Calu3 (cell line): Measurements from ENCODE around the gene HOXA3. TPM values are rescaled to one million over a fixed set of nuclear protein-coding genes. Genes with fewer than 3 reads are reported as not detected.

Experiments used
- BruUV-seq: library from RNA; stranded (reverse); fragments of 400-500 nt; replicated peaks from 2 replicates; lab custom pipeline; 2021; lab: Mats Ljungman, UMichigan
- CTCF ChIA-PET: fragments of 300-600 bp; sonication (Branson Sonifier 250); formaldehyde crosslinking; loops from one replicate; lab custom pipeline; 2022; ENCODE audit warnings: antibody characterized with exemption; lab: Charles Lee
- DNase-seq: peaks from one replicate; pipeline ENCODE4 v3.0.0; 2022
- H3K27ac Mint-ChIP-seq: one replicate; pipeline ENCODE4 v1.8.0; 2022; ENCODE audit warnings: mixed read lengths; ENCODE audit not compliant: unreplicated experiment
- H3K27me3 Mint-ChIP-seq: one replicate; pipeline ENCODE4 v1.8.0; 2022; ENCODE audit warnings: mixed read lengths; ENCODE audit not compliant: unreplicated experiment
- H3K36me3 Mint-ChIP-seq: one replicate; pipeline ENCODE4 v1.8.0; 2022; ENCODE audit warnings: mild to moderate bottlenecking, moderate library complexity, mixed read lengths; ENCODE audit not compliant: insufficient read depth, unreplicated experiment
- H3K4me1 Mint-ChIP-seq: one replicate; pipeline ENCODE4 v1.8.0; 2022; ENCODE audit warnings: mild to moderate bottlenecking, low read depth, mixed read lengths; ENCODE audit not compliant: unreplicated experiment
- H3K4me3 Mint-ChIP-seq: one replicate; pipeline ENCODE4 v1.8.0; 2022; ENCODE audit warnings: mild to moderate bottlenecking, low read depth, moderate library complexity, mixed read lengths; ENCODE audit not compliant: unreplicated experiment
- H3K9me3 Mint-ChIP-seq: one replicate; pipeline ENCODE4 v1.8.0; 2022; ENCODE audit warnings: low read depth, mixed read lengths; ENCODE audit not compliant: unreplicated experiment
- CTCF ChIP-seq: fragments of 200-600 bp; IDR thresholded peaks from one replicate; pipeline ENCODE4 v1.8.0; 2022; ENCODE audit warnings: antibody characterized with exemption; ENCODE audit not compliant: unreplicated experiment
- intact Hi-C: fragments of 100-400 bp; cut with micrococcal nuclease; formaldehyde crosslinking; loops from one replicate; pipeline ENCODE4 v1.10.0; 2022; ENCODE audit not compliant: unreplicated experiment
- microRNA-seq: library from miRNA; unstranded; fragments of <30 nt; microRNA quantifications from one replicate; pipeline ENCODE4 v1.2.0, GENCODE V29; 2022
- total RNA-seq: library from RNA; stranded (reverse); gene quantifications from 2 replicates; pipeline ENCODE4 v1.2.3, GENCODE V29; 2022

Gene HOXA3
- total RNA-seq, 1 experiment from 2014 or later = 20.9 TPM

- Mint-ChIP-seq H3K27me3 (no peaks in the 10 kb centered on the region), H3K36me3 (no peaks in the 10 kb centered on the region), H3K9me3 (no peaks in the 10 kb centered on the region), H3K4me1 (peaks cover 15% of the 10 kb centered on the region), H3K4me3 (no peak overlapping the region), H3K27ac (no peak overlapping the region)
- CTCF ChIA-PET = interaction anchor here (0.6 to 0.7 kb wide), 2 partner anchors 737 to 1375 kb away, joined by 3 to 4 read pairs; no protein-coding TSS in a partner anchor
- BruUV-seq = no TSS peak
- intact Hi-C loops = no loop called here
- TF ChIP-seq CTCF = no peak
- no peak for DNase-seq
Observed at GRCh38 chr7:27064159-27064558, 88.2 kb downstream of the HOXA3 start.

GRCh38 chr7:27062946-27063345, 89.4 kb downstream of the HOXA3 start:
- Mint-ChIP-seq H3K27ac (no peak overlapping the region), H3K9me3 (no peaks in the 10 kb centered on the region), H3K4me1 (peaks cover 15% of the 10 kb centered on the region), H3K27me3 (no peaks in the 10 kb centered on the region), H3K36me3 (no peaks in the 10 kb centered on the region), H3K4me3 (no peak overlapping the region)
- no TSS peak for BruUV-seq
- intact Hi-C loops = no loop called here
- no peak for TF ChIP-seq CTCF
- CTCF ChIA-PET = interaction anchor here (0.7 to 1.4 kb wide), 4 partner anchors 13 to 347 kb away, joined by 3 to 10 read pairs (median 6); no protein-coding TSS in a partner anchor
- no peak for DNase-seq

Small RNA genes within 50 kb of the gene (microRNA-seq; reads per million reads assigned to microRNA genes)
- gene MIR196B = 3,614 reads per million, percentile 90 among the genes with 10 or more reads in this experiment

Other genes with a start within 250 kb of the HOXA3 start
- gene HOXA1, start 56.6 kb downstream of the HOXA3 start, total RNA-seq = 0.24 and 0.44 TPM in 2 replicates
- 1.9 and 3.2 TPM in 2 replicates for gene HOXA2, start 49.9 kb downstream of the HOXA3 start, total RNA-seq
- 1.0 and 1.2 TPM in 2 replicates for gene HOXA4, start 21.8 kb downstream of the HOXA3 start, total RNA-seq
- 8.3 and 10.6 TPM in 2 replicates for gene HOXA5, start 8.9 kb downstream of the HOXA3 start, total RNA-seq
- gene HOXA6, start 4.8 kb downstream of the HOXA3 start, total RNA-seq = 11.4 and 12.4 TPM in 2 replicates
- gene HOXA7, start 4.1 kb upstream of the HOXA3 start, total RNA-seq = not detected in 2 replicates
- gene HOXA9, start 13.0 kb upstream of the HOXA3 start, total RNA-seq = 1.7 and 2.5 TPM in 2 replicates
- 11.8 and 12.1 TPM in 2 replicates for gene HOXA10, start 21.7 kb upstream of the HOXA3 start, total RNA-seq
- 0.39 and 0.54 TPM in 2 replicates for gene HOXA11, start 32.6 kb upstream of the HOXA3 start, total RNA-seq
- gene HOXA13, start 47.5 kb upstream of the HOXA3 start, total RNA-seq = 1.3 and 1.6 TPM in 2 replicates
- gene EVX1, start 90.2 kb upstream of the HOXA3 start, total RNA-seq = not detected in 2 replicates